ENCODE measurements around the gene AZGP1. TPM values are rescaled to one million over a fixed set of nuclear protein-coding genes. Genes with fewer than 3 reads are reported as not detected.
"Not testable (repeated sequence)": the region's sequence is repeated elsewhere in the genome, so short reads cannot be mapped to it uniquely, and the experiment has no call there.

Gene AZGP1
- total RNA-seq, 2 experiments from 2014 or later: not detected

DNA sequence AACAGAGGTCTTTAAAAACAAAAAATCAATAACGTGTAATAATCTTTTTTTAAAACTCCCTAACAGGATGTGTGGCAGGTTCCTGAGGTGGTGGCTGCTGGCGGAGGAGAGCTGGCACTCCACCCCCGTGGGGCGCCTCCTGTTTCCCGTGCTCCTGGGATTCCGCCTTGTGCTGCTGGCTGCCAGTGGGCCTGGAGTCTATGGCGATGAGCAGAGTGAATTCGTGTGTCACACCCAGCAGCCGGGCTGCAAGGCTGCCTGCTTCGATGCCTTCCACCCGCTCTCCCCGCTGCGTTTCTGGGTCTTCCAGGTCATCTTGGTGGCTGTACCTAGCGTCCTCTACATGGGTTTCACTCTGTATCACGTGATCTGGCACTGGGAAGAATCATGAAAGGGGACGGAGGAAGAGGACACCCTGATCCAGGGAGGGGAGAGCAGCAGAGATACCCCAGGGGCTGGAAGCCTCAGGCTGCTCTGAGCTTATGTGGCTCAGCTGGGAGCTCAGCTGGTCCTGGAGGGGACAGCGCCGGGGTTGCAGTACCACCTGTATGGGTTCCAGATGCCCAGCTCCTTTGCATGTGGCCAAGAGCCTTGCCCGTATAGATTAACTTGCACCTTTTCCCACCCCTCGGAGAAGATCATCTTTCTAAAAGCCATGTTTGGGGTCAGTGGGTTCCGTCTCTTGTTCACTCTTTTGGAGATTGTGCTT, 16.7 kb upstream of the AZGP1 start:
- Mint-ChIP-seq H3K27me3 (peaks cover 4% of the 10 kb centered on the region), H3K4me1 (peaks cover 11% of the 10 kb centered on the region), H3K27ac (no peak overlapping the region), H3K36me3 (no peaks in the 10 kb centered on the region), H3K4me3 (no peak overlapping the region), H3K9me3 (no peaks in the 10 kb centered on the region)
- ATAC-seq (ENCODE audit: low read depth) (no peak), DNase-seq (no peak)
- POLR2A ChIA-PET: interaction anchor here (0.5 kb wide), 1 partner anchor 61 kb away, joined by 4 read pairs; no protein-coding TSS in a partner anchor

DNA sequence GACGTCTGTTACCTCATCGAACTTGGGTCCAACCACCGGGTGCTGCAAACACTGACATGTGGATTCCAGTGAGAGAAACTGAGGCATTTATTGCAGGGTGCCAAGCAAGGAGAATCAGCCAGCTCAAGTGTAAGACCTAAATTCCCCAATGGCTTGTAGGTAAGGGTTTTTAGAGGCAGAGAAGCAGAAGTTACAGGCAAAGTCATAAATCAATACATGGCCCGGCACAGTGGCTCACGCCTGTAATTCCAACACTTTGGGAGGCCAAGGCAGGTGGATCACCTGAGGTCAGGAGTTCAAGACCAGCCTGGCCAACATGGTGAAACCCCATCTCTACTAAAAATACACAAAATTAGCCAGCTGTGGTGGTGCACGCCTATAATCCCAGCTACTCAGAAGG, 15.7 kb upstream of the AZGP1 start:
- not testable (repeated sequence) for H3K4me1 Mint-ChIP-seq; H3K36me3 Mint-ChIP-seq; H3K4me3 Mint-ChIP-seq; H3K9me3 Mint-ChIP-seq; H3K27me3 Mint-ChIP-seq; ATAC-seq (ENCODE audit: low read depth); H3K27ac Mint-ChIP-seq; DNase-seq
- POLR2A ChIA-PET: interaction anchor here (1.5 kb wide), 1 partner anchor 72 kb away, joined by 3 read pairs; the partner anchor contains the start of gene TRIM4

DNA sequence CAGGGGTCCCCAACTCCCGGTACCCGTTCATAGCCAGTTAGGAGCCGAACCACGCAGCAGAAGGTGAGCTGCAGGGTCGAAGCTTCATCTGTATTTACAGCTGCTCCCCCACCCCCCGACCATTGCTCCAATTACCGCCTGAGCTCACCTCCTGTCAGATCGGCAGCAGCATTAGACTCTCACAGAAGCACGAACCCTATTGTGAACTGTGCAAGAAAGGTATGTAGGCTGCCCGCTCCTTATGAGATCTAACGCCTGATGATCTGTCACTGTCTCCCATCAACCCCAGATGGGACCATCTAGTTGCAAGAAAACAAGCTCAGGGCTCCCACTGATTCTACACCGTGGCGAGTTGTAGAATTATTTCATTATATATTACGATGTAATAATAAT, 14.6 kb upstream of the AZGP1 start:
- Mint-ChIP-seq H3K27ac (no peak overlapping the region), H3K4me3 (no peak overlapping the region), H3K27me3 (peaks cover 6% of the 10 kb centered on the region), H3K9me3 (no peaks in the 10 kb centered on the region), H3K4me1 (peaks cover 3% of the 10 kb centered on the region), H3K36me3 (no peaks in the 10 kb centered on the region)
- no peak for ATAC-seq (ENCODE audit: low read depth)
- POLR2A ChIA-PET: interaction anchor here (1.5 kb wide), 1 partner anchor 71 kb away, joined by 3 read pairs; the partner anchor contains the start of gene TRIM4
- no peak for DNase-seq

DNA sequence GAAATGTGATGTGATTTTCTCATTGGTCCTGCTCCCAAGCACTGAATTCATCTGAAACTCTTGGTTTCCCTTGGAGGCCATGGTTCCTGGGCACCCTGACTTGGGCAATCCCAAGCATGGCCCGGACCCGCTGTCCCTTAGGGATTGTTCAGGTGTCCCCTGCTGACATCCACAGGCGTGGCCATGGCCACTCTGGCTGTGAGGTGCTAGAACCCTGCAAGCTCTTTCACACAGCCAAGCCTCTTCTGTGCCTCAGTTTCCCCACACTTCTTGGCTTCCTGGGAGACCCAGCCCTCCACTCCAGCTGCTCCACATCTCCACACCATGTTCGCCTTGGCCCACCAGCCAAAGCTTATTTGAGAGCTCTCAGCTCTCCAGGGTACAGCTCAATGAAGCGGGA, 12.0 kb upstream of the AZGP1 start:
- no peaks in the 10 kb centered on the region for H3K9me3 Mint-ChIP-seq
- peaks cover 4% of the 10 kb centered on the region for H3K27me3 Mint-ChIP-seq
- ATAC-seq (ENCODE audit: low read depth): no peak
- peak; percentile 11 for DNase-seq
- H3K36me3 Mint-ChIP-seq: no peaks in the 10 kb centered on the region
- H3K27ac Mint-ChIP-seq: no peak overlapping the region
- H3K4me3 Mint-ChIP-seq: no peak overlapping the region
- POLR2A ChIA-PET: interaction anchor here (0.6 kb wide), 1 partner anchor 66 kb away, joined by 4 read pairs; no protein-coding TSS in a partner anchor
- peaks cover 2% of the 10 kb centered on the region for H3K4me1 Mint-ChIP-seq

DNA sequence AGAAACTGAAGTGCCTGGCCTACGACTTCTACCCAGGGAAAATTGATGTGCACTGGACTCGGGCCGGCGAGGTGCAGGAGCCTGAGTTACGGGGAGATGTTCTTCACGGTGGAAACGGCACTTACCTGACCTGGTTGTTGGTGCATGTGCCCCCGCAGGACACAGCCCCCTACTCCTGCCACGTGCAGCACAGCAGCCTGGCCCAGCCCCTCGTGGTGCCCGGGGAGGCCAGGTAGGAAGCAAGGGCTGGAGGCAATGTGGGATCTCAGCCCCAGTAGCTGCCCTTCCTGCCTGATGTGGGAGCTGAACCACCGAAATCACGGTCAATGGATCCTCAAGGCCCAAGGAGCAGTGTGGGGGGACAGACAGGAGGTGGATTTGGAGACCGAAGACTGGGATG, 11.5 kb upstream of the AZGP1 start:
- DNase-seq: peak; percentile 19
- H3K36me3 Mint-ChIP-seq; H3K4me1 Mint-ChIP-seq; H3K4me3 Mint-ChIP-seq; H3K9me3 Mint-ChIP-seq; H3K27ac Mint-ChIP-seq; H3K27me3 Mint-ChIP-seq; ATAC-seq (ENCODE audit: low read depth); POLR2A ChIA-PET: not testable (repeated sequence)

DNA sequence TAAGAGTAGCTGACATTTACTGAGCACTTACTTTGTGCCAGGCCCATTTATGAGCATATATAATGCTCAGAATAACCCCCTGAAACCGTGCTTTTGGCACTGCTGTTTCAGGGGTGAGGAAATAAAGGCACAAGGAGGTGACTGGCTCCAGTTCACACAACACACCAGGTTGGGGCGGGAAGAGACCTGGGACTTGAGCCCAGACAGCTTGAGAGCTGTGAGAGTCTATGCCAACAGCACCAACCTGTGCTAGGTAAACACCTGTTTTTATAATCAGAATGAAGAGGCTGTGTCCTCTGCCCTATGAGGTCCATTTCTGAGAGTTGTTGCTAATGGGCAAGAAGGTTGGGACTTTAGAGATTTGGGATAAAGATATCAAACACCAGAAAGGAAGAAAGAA, 8.8 kb upstream of the AZGP1 start:
- H3K4me3 Mint-ChIP-seq: no peak overlapping the region
- POLR2A ChIA-PET: no interaction called here
- no peak for ATAC-seq (ENCODE audit: low read depth)
- H3K4me1 Mint-ChIP-seq: peaks cover 3% of the 10 kb centered on the region
- peak; percentile 4 for DNase-seq
- no peak overlapping the region for H3K27ac Mint-ChIP-seq
- H3K9me3 Mint-ChIP-seq: no peaks in the 10 kb centered on the region
- no peaks in the 10 kb centered on the region for H3K36me3 Mint-ChIP-seq
- H3K27me3 Mint-ChIP-seq: peaks cover 7% of the 10 kb centered on the region

DNA sequence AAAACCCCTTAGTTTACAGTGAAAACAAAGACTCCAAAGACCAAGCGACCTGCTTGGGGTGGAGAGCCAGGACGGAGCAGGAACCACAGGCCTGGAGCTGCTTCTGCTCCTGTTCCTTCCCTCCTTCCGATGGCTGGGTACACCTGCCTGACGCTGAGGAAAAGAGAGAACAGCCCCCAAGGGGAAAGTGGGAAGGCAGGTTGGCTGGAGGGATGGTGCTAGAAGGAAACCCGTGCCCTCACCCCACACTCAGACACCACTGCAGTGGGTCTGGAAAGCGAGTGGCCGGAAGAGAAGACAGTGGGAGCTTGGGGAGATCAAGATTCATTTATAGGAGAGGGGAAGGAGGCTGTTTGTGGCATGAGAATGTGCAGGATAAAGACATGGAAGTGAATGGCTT, 5.2 kb upstream of the AZGP1 start:
- H3K27me3 Mint-ChIP-seq; DNase-seq; ATAC-seq (ENCODE audit: low read depth); H3K36me3 Mint-ChIP-seq; H3K4me3 Mint-ChIP-seq; H3K9me3 Mint-ChIP-seq; H3K4me1 Mint-ChIP-seq; H3K27ac Mint-ChIP-seq; POLR2A ChIA-PET: not testable (repeated sequence)

DNA sequence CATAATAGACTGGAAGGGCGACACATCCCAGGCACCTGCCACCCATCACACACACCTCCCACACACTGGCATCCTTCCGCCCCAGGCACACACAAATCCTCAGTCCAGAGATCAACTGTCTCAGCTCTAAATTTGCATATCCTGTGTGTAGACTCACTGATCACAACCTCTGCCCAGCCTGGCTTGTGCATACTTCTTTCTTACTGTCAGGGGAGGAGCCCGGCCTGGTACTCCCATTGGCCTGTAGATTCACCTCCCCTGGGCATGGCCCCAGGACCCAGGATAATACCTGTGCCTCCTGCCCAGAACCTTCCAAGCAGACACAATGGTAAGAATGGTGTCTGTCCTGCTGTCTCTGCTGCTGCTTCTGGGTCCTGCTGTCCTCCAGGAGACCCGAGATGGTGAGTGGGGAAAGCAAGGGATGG, 4.6 kb upstream of the AZGP1 start:
- ATAC-seq (ENCODE audit: low read depth); DNase-seq; H3K4me1 Mint-ChIP-seq; H3K36me3 Mint-ChIP-seq; POLR2A ChIA-PET; H3K27ac Mint-ChIP-seq; H3K4me3 Mint-ChIP-seq; H3K9me3 Mint-ChIP-seq; H3K27me3 Mint-ChIP-seq: not testable (repeated sequence)

DNA sequence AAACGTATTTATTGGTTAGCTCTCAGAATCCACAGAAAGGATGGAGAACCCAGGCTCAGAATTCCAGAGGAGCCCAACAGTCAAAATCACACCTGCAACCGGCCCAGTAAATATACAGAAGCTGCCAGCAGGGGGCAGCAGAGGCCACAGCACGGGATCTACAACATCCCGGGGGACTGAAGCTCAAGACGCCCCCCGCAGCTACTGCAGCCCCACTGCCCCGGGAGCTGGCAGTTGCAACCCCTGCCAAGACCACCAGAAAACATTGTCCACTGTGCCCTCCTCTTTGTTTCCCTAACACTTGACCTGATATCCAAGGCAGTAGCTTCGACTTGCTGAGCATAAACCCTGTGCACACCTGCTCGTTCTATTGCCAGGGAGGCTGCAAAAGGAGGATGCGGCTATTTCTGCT, 4.0 kb upstream of the AZGP1 start:
- POLR2A ChIA-PET: not testable (repeated sequence)

DNA sequence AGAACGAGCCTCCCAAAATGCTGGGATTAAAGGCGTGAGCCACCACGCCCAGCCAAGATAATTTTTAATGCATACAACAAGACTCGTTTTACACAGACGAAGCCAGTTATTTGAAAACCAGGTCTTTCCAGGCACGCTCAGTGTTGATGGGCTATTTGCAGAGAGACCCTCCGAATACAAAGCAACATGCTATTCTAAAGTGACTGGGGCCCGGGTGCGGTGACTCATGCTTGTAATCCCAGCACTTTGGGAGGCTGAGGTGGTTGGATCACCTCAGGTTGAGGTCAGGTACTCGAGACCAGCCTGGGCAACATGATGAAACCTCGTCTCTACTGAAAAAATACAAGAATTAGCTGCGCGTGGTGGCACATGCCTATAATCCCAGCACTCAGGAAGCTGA, 795 bp upstream of the AZGP1 start:
- POLR2A ChIA-PET: no interaction called here
- ATAC-seq (ENCODE audit: low read depth): no peak
- Mint-ChIP-seq H3K4me1 (peaks cover 4% of the 10 kb centered on the region), H3K4me3 (no peak overlapping the region), H3K27me3 (peaks cover 14% of the 10 kb centered on the region), H3K9me3 (no peaks in the 10 kb centered on the region), H3K36me3 (no peaks in the 10 kb centered on the region), H3K27ac (no peak overlapping the region)
- DNase-seq: no peak

More for the DNA sequence above, 4.0 kb upstream of the AZGP1 start:
- DNase-seq (peak; percentile 72), ATAC-seq (ENCODE audit: low read depth) (peak; percentile 61)
- not testable (repeated sequence) for H3K4me3 Mint-ChIP-seq, H3K4me1 Mint-ChIP-seq, H3K36me3 Mint-ChIP-seq, H3K27ac Mint-ChIP-seq, H3K9me3 Mint-ChIP-seq
- H3K27me3 Mint-ChIP-seq: peaks cover 13% of the 10 kb centered on the region

DNA sequence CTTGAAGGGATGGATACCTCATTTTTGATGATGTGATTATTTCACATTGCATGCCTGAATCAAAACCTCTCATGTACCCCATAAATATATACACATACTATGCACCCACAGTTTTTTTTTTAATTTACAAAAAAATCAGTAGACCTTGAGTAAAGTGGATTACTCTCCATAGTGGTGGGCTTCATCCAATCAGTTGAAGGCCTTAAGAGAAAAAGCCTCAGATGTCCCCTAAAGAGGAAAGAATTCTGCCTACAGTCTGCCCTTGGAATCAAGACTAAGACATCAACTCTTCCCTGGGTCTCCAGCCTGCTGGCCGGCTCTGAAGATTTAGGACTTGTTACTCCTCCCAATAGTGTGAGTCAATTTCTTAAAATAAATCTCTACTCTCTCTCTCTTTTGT, 1.1 kb downstream of the AZGP1 start:
- Mint-ChIP-seq H3K4me1 (peaks cover 2% of the 10 kb centered on the region), H3K36me3 (no peaks in the 10 kb centered on the region), H3K4me3 (no peak overlapping the region), H3K27ac (no peak overlapping the region), H3K27me3 (peaks cover 19% of the 10 kb centered on the region), H3K9me3 (no peaks in the 10 kb centered on the region)
- POLR2A ChIA-PET: no interaction called here
- ATAC-seq (ENCODE audit: low read depth) (no peak), DNase-seq (no peak)

DNA sequence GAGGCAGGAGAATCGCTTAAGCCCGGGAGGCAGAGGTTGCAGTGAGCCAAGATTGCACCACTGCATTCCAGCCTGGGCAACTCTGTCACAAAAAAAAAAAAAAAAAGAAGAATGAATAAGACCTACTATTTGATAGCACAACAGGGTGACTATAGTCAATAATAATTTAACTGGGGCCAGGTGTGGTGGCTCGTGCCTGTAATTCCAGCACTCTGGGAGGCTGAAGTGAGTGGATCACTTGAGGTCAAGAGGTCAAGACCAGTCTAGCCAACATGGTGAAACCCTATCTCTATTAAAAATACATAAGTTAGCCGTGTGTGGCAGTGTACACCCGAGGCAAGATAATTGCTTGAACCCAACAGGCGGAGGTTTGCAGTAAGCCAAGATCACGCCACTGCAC, 2.0 kb downstream of the AZGP1 start:
- H3K4me1 Mint-ChIP-seq; ATAC-seq (ENCODE audit: low read depth); H3K27ac Mint-ChIP-seq; POLR2A ChIA-PET; H3K4me3 Mint-ChIP-seq; H3K36me3 Mint-ChIP-seq; H3K9me3 Mint-ChIP-seq; DNase-seq: not testable (repeated sequence)
- H3K27me3 Mint-ChIP-seq: peaks cover 19% of the 10 kb centered on the region

DNA sequence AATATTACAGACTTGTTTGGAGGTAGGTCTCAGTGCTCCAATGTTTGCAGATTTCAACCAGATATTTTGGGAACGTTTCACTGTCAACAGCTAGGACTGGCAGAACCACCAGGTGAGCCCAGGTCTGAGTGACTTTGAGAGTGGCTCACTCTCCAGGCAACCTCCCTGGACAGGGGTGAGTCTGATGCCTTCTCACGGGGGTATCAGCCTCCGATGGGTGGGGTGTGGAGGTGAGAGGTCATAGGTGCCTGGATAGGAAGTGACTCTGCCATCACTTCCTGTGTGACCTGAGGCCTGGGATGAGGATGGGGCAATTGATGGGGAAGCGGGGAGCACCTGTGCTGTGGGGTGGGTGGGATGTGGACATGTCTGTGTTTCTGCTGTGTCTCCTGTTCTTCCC, 4.6 kb downstream of the AZGP1 start:
- ATAC-seq (ENCODE audit: low read depth): no peak
- H3K9me3 Mint-ChIP-seq: no peaks in the 10 kb centered on the region
- POLR2A ChIA-PET: no interaction called here
- no peak overlapping the region for H3K4me3 Mint-ChIP-seq
- no peak overlapping the region for H3K27ac Mint-ChIP-seq
- peaks cover 21% of the 10 kb centered on the region for H3K27me3 Mint-ChIP-seq
- no peak for DNase-seq
- peaks cover 2% of the 10 kb centered on the region for H3K4me1 Mint-ChIP-seq
- no peaks in the 10 kb centered on the region for H3K36me3 Mint-ChIP-seq

DNA sequence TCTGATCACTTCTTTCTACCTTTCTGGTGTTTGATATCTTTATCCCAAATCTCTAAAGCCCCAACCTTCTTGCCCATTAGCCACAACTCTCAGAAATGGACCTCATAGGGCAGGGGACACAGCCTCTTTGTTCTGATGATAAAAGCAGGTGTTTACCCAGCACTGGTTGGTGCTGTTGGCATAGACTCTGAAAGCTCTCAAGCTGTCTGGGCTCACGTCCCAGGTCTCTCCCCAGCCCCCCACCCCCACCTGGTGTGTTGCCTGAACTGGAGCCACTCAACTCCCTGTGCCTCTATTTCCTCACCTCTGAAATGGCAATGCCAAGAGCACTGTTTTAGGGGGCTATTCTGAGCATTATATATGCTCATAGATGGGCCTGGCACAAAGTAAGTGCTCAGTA, 6.0 kb downstream of the AZGP1 start:
- H3K9me3 Mint-ChIP-seq; H3K27ac Mint-ChIP-seq; ATAC-seq (ENCODE audit: low read depth); H3K4me3 Mint-ChIP-seq; H3K36me3 Mint-ChIP-seq; H3K4me1 Mint-ChIP-seq; POLR2A ChIA-PET; DNase-seq: not testable (repeated sequence)
- H3K27me3 Mint-ChIP-seq: peaks cover 15% of the 10 kb centered on the region
